Ammon's horn (tissue), 1 donor: Measurements from ENCODE around the gene SH3GL3.
A peak's percentile ranks its signal among the peaks of the same experiment; 100 is the strongest.

Experiments used
- DNase-seq: peaks from one replicate; pipeline ENCODE4 v3.0.0-alpha.2; 2016; ENCODE audit warnings: low spot score

The SH3GL3 gene

GRCh38 chr15:83569341-83569740 is 122.2 kb downstream of the SH3GL3 start:
- no peak for DNase-seq

GRCh38 chr15:83570756-83571155 is 123.6 kb downstream of the SH3GL3 start:
- DNase-seq: no peak

- DNase-seq: peak; percentile 79
Measured at GRCh38 chr15:83571820-83572707, 124.9 kb downstream of the SH3GL3 start.

GRCh38 chr15:83574345-83574744 is 127.2 kb downstream of the SH3GL3 start:
- no peak for DNase-seq

- no peak for DNase-seq
Measured at GRCh38 chr15:83578691-83579090, 131.6 kb downstream of the SH3GL3 start.

- no peak for DNase-seq
Measured at GRCh38 chr15:83581381-83581780, 134.2 kb downstream of the SH3GL3 start.

GRCh38 chr15:83582381-83582780 is 135.2 kb downstream of the SH3GL3 start:
- DNase-seq: no peak

GRCh38 chr15:83585601-83586335 is 138.6 kb downstream of the SH3GL3 start:
- no peak for DNase-seq

GRCh38 chr15:83587091-83587490 is 139.9 kb downstream of the SH3GL3 start:
- no peak for DNase-seq

GRCh38 chr15:83588441-83588840 is 141.3 kb downstream of the SH3GL3 start:
- no peak for DNase-seq

- no peak for DNase-seq
Measured at GRCh38 chr15:83592370-83593040, 145.4 kb downstream of the SH3GL3 start.

GRCh38 chr15:83595191-83595590 is 148.1 kb downstream of the SH3GL3 start:
- no peak for DNase-seq

GRCh38 chr15:83598031-83598430 is 150.9 kb downstream of the SH3GL3 start:
- no peak for DNase-seq

GRCh38 chr15:83602021-83602420 is 154.9 kb downstream of the SH3GL3 start:
- DNase-seq: no peak

- DNase-seq: no peak
Measured at GRCh38 chr15:83604549-83604948, 157.4 kb downstream of the SH3GL3 start.

- DNase-seq: no peak
Measured at GRCh38 chr15:83605111-83605945, 158.2 kb downstream of the SH3GL3 start.

- DNase-seq: no peak
Measured at GRCh38 chr15:83610132-83610531, 163.0 kb downstream of the SH3GL3 start.

GRCh38 chr15:83610901-83611685 is 164.0 kb downstream of the SH3GL3 start:
- DNase-seq: no peak

- DNase-seq: no peak
Measured at GRCh38 chr15:83612226-83612625, 165.1 kb downstream of the SH3GL3 start.

- DNase-seq: peak; percentile 8
Measured at GRCh38 chr15:83612898-83613635, 165.9 kb downstream of the SH3GL3 start.
